CD4-positive, alpha-beta T cell treated with Interleukin-15 for 4 hours (primary cell): ENCODE results near the gene BOD1L1.

ENCODE experiments used
- DNase-seq: peaks from one replicate; pipeline ENCODE4 v3.0.0-alpha.2; 2020; ENCODE audit warnings: low spot score

Gene BOD1L1

GRCh38 chr4:13627606-13628311, at the start of gene BOD1L1:
TSS of gene BOD1L1 (minus strand) at chr4:13627725. CDS start at chr4:13627587, 138 bp downstream.
- DNase-seq, result peak; percentile 84

- DNase-seq, result no peak
These were observed 47.4 kb upstream of the BOD1L1 start for GRCh38 chr4:13674971-13675370.

GRCh38 chr4:13673167-13673566, 45.6 kb upstream of the BOD1L1 start:
- no peak for DNase-seq

- DNase-seq, result no peak
These were observed 43.1 kb upstream of the BOD1L1 start for GRCh38 chr4:13670456-13671160.

- no peak for DNase-seq
These were observed 38.5 kb upstream of the BOD1L1 start for GRCh38 chr4:13665701-13666660.

- DNase-seq, result no peak
These were observed 32.0 kb upstream of the BOD1L1 start for GRCh38 chr4:13659341-13660070.

GRCh38 chr4:13656569-13657405, 29.3 kb upstream of the BOD1L1 start:
- peak; percentile 57 for DNase-seq

GRCh38 chr4:13654162-13654797, 26.8 kb upstream of the BOD1L1 start:
- DNase-seq, result peak; percentile 73

GRCh38 chr4:13653766-13654161, 26.2 kb upstream of the BOD1L1 start:
- DNase-seq, result no peak

- no peak for DNase-seq
These were observed 19.5 kb upstream of the BOD1L1 start for GRCh38 chr4:13647031-13647430.

GRCh38 chr4:13645075-13645474, 17.6 kb upstream of the BOD1L1 start:
- no peak for DNase-seq

GRCh38 chr4:13642170-13642950, 14.8 kb upstream of the BOD1L1 start:
- no peak for DNase-seq

GRCh38 chr4:13641084-13641483, 13.6 kb upstream of the BOD1L1 start:
- DNase-seq, result no peak

GRCh38 chr4:13640149-13640940, 12.8 kb upstream of the BOD1L1 start:
- DNase-seq, result no peak

GRCh38 chr4:13635286-13635799, 7.8 kb upstream of the BOD1L1 start:
- no peak for DNase-seq

GRCh38 chr4:13633671-13634070, 6.1 kb upstream of the BOD1L1 start:
- no peak for DNase-seq

GRCh38 chr4:13627178-13627605, 333 bp downstream of the BOD1L1 start:
- DNase-seq, result no peak

GRCh38 chr4:13626492-13627177, 890 bp downstream of the BOD1L1 start:
- no peak for DNase-seq
